HG02870 (cell line): ENCODE data around the gene SNCAIP.

Experiments
- ATAC-seq: cut with Tn5 transposase; IDR thresholded peaks from one replicate; pipeline ENCODE4 v1.9.1; 2021; ENCODE audit warnings: mild to moderate bottlenecking, moderate library complexity; ENCODE audit not compliant: unreplicated experiment

Gene SNCAIP

DNA sequence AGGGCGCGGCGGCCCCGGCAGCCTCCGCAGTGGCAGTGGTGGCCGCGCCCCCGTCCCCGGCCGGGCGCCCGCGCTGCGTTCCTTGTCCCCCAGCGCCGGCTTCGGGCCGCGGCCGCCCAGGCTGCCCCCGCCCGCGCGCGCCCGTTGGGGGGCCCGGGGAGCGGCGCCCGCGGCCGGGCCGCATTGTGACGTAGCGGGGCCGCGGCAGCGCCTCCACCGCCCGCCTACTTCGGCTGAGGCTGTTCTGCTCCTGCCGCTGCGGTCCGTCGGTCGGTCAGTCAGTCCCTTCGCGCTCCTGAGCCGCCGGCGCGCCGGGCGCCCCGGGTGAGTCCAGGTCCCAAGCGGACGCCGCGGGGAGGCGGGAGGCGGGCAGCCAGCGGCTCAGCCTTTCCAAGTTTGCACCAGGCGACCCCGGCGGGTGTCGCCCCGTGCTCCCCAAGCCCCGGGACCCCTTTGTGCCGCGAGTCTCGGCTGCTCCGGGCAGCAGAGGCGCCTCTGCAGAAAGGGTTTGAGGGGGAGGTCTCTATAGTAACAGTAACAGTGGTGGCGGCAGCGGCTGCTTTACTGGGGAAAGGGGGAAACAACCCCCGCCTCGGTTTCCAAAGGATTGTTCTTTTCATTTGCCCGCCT is at the start of gene SNCAIP:
TSS of gene SNCAIP (plus strand) at position 277 of the 630 bp plus-strand sequence. CDS start 78,898 bp downstream, outside the sequence.
- peak; percentile 59 for ATAC-seq

- ATAC-seq, result no peak
These were observed 48.5 kb upstream of the SNCAIP start for GRCh38 chr5:122263352-122264030.

- ATAC-seq, result no peak
These were observed 47.4 kb upstream of the SNCAIP start for GRCh38 chr5:122264610-122265009.

GRCh38 chr5:122267185-122267584 is 44.9 kb upstream of the SNCAIP start:
- no peak for ATAC-seq

- no peak for ATAC-seq
These were observed 38.3 kb upstream of the SNCAIP start for GRCh38 chr5:122273696-122274095.

GRCh38 chr5:122283592-122283991 is 28.4 kb upstream of the SNCAIP start:
- no peak for ATAC-seq

DNA sequence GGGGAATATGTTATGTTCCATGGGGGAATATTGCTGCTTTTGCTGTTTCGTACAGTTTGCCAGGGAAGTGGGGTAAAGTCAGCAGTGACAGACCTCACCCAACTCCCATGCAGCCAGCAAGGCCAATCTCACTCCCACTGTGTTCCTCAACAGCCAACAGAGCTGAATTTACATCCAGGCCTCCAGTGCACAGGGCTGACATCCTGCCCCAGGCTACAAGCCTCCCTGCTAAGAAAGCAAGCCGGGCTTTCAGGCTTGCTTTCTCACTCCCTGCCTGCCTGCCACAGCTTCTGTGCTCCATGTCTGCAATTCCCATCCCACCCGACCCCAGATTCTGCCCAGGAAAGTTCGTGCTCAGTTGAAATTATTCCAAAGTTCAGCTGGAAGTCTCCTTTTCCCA is 25.5 kb upstream of the SNCAIP start:
- ATAC-seq, result no peak

GRCh38 chr5:122287101-122287500 is 24.9 kb upstream of the SNCAIP start:
- ATAC-seq, result no peak

- ATAC-seq, result no peak
These were observed 20.8 kb upstream of the SNCAIP start for GRCh38 chr5:122291000-122291901.

DNA sequence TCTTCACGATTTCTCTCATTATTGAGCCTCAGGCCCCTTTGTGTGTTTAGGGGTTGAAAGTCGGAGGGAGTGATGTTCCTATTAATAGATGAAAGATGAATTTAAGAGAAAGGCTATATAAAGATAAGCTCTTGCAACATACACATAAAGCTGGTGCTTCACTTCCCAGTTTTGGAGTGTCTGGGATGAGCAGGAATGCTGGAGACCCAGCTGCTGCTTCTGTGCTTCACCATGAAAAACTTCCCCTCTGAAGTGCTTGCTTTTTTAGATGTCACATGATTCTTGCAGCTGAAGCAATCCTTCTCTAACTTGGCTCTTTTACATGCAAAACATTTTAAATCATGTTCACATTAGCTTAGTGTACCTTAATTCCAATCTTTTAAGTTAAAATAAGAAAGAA is 19.7 kb upstream of the SNCAIP start:
- no peak for ATAC-seq

DNA sequence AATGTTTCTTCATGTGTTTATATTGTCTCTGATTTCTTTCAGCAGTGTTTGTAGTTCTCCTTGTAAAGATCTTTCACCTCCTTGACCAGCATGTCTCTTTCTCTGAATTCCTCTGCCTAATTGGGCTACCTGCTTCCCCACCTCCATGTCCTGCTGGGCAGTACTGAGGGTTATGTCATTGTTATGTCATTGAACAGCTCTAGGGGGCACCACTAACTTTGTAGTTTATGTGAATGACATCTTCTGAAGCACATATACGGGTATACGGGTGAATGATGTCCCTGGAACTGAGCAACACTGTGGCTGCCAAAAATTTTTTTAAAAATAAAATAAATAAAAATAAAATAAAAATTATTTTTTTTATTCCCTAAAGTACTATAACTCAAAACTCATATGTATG is 16.9 kb upstream of the SNCAIP start:
- ATAC-seq, result no peak

GRCh38 chr5:122296871-122297270 is 15.2 kb upstream of the SNCAIP start:
- no peak for ATAC-seq

- peak; percentile 94 for ATAC-seq
These were observed 14.3 kb upstream of the SNCAIP start for GRCh38 chr5:122297587-122298298.

GRCh38 chr5:122300374-122300773 is 11.7 kb upstream of the SNCAIP start:
- ATAC-seq, result no peak

DNA sequence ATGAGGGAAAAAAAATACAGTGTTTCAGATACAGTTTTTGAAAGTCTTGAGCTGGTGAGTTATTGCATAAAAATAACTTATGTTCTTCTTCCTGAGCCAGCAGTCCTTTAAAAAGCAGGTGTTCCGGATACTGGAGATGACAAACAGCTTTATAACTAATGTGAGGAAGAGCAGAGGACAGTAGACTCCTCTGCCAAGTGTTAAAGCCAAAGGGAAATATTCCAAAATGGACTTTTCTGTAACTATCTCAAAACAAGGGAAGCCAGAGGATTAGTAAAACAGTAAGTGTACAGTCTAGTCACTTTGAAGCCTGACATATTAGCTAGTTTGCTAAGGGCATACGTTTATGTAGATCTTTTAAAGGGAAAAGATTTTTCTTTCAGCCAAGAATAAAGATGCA is 11.0 kb upstream of the SNCAIP start:
- no peak for ATAC-seq

GRCh38 chr5:122304471-122305215 is 7.4 kb upstream of the SNCAIP start:
- no peak for ATAC-seq

- ATAC-seq, result no peak
These were observed 5.6 kb upstream of the SNCAIP start for GRCh38 chr5:122306461-122306860.

GRCh38 chr5:122310889-122311288 is 1.1 kb upstream of the SNCAIP start:
- ATAC-seq, result no peak

DNA sequence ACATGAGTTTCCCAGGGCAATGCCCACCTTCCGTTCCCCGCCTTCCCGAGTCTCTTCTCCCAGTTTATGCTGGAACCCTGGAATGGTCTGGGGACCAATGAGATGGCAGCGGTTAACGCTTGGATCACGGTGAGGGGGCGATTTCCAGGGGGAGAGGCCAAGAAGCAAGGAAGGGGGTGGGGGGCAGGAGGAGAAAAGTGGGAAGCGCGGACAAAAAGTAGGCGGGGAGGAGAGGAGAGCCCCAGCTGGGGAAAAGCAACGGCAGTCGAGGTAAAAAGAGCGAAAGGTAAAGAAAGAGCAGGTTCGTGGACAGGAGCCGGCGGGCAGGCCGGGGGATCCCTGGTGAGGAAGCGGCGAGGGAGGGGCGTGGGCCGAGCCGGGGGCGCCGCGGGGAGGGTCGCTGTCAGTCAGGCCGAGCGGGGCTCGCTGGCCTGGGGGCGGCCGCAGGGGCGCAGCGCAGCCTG is 508 bp upstream of the SNCAIP start:
- no peak for ATAC-seq
